GM18499 (cell line): ENCODE data around the gene SETDB1.

Experiments
- ATAC-seq: cut with Tn5 transposase; IDR thresholded peaks from one replicate; pipeline ENCODE4 v1.9.1; 2021; ENCODE audit warnings: moderate number of reproducible peaks; ENCODE audit not compliant: insufficient read depth, unreplicated experiment

Gene SETDB1

GRCh38 chr1:150999926-151000325 is 73.8 kb downstream of the SETDB1 start:
- no peak for ATAC-seq

DNA sequence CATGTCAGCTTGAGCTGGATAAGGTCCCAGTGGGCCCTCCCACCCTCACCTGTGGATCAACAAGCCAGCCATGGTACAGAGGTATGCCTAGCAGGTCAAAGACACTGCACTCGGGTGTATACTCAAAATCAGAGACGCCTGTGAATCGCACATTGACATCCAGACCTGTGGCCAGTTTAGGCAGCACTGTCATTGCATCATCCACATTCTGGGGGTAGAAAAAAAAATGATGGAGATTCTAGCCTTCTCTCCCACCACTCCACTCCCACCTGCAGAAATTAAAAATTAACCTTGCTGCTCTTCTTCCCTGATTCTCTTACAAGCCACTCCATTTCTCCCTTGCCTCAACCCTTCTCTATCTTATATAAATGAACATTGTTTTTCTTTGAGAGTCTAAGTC is 74.2 kb downstream of the SETDB1 start:
- no peak for ATAC-seq

DNA sequence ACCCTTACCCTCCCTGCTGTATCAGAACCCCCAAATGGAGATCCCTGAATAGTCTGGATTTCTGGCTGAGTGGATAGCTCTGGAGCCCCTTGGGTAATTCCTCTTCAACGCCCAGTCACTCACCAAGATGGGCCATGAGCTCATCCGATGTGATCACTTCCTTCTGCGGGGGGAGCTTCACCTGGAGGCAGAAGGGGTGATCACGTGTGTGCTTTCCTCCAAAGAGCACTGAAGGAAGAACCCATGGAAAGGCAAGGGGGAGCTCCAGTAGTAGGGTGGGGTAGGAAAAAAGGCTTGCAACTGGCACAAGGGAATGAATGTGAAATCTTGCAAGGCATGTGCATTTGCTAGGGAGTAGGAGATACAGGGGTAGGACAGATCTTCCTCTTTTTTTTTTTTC is 75.4 kb downstream of the SETDB1 start:
- no peak for ATAC-seq

GRCh38 chr1:151002051-151002450 is 75.9 kb downstream of the SETDB1 start:
- ATAC-seq, result no peak

DNA sequence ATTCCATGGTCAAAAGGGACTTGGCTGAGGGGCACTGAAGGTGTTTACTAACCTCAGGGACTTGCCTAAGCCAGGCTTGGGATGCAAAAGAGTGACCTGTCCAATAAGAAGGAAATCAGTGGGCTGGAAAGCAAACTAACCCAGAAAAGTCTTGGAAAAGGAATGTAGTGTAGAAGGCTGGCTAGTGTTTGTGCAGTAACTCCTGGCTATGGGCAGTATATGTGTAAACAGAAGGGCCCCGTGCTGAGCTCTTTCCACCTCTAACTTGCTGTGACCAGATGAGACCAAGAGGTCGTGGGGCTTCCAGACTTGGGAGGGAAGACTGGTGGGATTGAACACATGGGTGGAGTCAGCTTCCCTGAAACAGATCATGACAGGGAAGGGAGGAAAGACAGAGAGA is 76.4 kb downstream of the SETDB1 start:
- no peak for ATAC-seq

DNA sequence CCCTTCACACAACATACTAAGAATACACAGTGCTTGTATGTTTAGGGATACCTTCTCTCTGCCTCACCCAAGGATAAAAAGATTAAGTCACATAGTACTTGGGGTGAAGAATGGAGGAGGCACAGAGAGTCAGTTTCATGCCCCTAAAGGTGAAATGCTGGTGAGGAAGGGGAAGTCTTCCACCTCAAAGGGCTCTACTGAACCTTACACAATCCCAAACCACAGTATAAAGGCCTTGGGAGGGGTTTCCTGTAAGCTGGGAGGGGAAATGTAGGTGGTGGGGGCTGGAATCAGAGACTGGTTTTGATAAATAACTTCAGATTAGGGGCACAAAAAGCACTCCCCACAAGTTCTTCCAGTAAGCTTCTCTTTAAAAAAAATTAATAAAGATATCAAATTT is 77.0 kb downstream of the SETDB1 start:
- ATAC-seq, result no peak

- ATAC-seq, result no peak
Observed at GRCh38 chr1:151005729-151006319, 79.7 kb downstream of the SETDB1 start.

- ATAC-seq, result no peak
Observed at GRCh38 chr1:151006327-151007052, 80.3 kb downstream of the SETDB1 start, which contains the start of gene MINDY1. TSS of gene MINDY1 (minus strand) at chr1:151006902. CDS start at chr1:151002617, 4,285 bp downstream.

DNA sequence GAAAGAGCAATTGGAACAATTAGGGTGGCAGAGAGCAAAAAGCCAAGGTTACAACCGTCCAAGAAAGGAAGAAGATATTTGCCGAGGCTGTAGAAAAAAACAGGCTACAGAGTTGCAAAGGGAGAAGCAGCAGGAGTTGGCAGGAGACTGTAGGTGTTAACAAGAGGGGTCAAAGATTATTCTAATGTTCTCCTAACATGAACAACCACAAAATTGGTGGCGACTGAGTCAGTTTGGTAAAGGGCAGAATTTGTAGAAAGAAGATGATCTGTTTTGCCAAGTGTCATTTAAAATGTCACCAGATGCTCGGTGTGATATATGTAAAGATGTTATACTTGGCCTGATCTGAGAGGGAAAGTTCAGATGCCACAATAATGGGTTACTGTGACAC is 81.7 kb downstream of the SETDB1 start:
- ATAC-seq, result no peak

GRCh38 chr1:151008244-151009205 is 82.4 kb downstream of the SETDB1 start, which contains the start of gene PRUNE1:
TSS of gene PRUNE1 (plus strand) at chr1:151008449. CDS start at chr1:151008633, 184 bp downstream.
- ATAC-seq, result no peak

DNA sequence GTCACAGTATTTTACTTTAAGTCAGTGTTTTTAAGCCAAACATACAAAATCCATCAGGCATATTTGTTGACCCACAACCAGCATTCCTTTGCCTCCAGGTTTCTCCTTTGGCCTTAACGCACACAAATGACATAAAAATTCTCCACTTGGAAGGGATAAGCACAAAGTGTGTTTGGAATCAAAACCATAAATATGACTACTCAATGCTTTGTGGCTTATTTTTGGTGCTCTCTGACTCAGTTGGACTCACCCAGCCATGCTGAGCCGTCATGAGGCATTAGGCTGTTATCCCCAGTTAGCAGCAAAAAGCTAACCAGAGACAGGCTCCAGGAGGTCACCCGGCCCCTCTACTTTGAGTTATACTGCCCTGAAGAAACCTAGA is 83.0 kb downstream of the SETDB1 start:
- no peak for ATAC-seq

DNA sequence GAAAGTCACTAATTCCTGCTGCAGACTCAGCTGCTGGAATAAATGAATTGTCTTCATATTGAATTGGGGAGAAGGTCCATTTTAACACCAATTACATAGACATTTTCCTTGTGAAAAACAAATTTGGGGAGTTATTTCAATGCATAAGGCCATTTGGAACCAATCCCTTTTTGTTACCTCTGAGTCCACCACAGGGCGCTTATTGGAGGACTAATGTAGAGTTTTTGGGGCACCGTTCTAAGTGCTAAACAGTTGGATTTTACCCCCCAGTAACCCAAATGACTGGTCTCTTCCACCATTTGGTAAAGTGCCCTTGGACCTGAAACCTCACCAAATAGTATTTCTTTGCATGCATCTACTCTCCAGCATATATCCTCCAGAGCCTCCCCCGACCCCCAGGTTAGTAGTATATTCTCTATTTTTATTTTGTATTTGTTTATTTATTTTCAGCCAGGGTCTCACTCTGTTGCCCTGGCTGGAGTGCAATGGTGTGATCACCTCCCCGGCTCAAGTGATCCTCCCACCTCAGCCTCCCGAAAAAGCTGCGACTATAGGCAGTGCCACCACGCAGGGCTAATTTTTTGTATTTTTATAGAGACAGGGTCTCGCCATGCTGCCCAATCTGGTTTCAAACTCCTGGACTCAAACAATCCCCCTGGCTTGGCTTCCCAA is 83.6 kb downstream of the SETDB1 start:
- no peak for ATAC-seq

DNA sequence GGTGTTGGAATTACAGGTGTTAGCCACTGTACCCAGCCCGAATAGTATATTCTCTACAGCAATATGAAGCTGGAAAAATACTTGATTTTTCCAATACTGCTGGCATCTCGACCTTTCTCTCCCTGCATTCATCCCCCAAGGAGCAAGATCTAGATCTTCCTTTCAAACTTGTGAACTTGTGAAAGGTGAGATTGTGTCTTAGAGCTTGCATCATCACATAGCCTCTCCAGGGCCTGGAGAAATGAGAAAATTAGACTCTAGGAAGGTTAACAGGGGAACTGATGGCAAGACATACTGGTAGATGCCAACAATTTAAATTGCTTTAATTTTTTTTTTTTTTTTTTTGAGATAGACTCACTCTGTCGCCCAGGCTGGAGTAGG is 84.2 kb downstream of the SETDB1 start:
- no peak for ATAC-seq

DNA sequence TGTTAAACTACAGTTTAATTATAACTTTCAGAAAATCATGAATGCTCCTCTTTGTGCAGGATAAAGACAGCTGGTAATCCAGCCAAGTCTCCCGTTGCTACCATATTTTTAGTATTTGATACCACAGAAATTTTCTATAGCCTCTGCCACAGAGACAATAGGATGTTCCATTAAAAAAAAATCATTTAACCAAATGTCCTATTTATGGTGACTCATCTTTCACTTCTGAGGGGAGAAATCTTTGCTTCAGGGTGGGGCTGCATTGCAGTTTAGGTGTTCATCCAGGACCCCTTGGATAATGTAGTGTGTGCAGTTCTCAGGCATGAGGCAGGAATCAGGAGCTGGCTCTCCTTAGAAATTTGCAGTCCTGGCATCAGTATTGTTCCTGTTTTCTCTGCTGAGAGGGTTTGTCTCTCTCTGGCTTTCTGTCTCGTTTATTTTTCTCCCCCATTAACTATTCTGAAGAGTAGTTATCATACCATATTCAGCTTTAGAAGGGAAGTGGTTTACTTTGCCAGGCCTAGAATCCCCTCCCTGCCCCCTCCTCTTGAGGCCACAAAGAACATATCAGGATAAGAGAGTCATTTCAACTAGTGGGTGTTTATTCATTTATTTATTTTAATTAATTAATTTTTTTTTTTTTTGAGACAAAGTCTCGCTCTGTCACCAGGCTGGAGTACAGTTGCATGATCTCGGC is 85.1 kb downstream of the SETDB1 start:
- no peak for ATAC-seq

GRCh38 chr1:151012684-151013471 is 86.7 kb downstream of the SETDB1 start:
- no peak for ATAC-seq

DNA sequence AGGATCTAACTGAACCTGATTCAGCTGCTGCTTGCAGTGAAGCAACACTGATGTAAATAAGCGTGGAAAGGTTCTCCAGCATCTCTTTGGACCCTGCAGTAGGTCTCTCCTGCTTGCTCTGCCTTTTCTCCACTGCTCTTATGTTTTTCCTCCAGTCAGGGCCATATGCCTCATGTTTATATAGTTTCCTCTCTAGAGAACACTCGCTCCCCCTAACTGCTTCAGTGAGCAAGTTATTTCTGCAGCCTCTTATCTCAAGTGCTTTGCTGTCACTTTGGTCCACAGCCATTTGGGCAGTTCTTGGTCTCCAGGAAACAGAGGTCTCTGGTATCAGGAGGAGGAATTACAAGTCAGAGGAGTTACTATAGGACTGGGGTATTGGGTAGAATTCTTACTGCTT is 87.4 kb downstream of the SETDB1 start:
- ATAC-seq, result no peak
